Left colon (tissue), 2 donors: ENCODE measurements around the gene EEF2. TPM values are rescaled to one million over a fixed set of nuclear protein-coding genes. Genes with fewer than 3 reads are reported as not detected.
A peak's percentile ranks its signal among the peaks of the same experiment; 100 is the strongest.
"Not testable (repeated sequence)": the region's sequence is repeated elsewhere in the genome, so short reads cannot be mapped to it uniquely, and the experiment has no call there.

Source experiments
- ATAC-seq: fragments of 200-7000 bp; cut with Tn5 transposase; one replicate; pipeline ENCODE4 v1.9.1; 2020; ENCODE audit warnings: mild to moderate bottlenecking, moderate library complexity
- DNase-seq, 2 donors: peaks; one replicate each; pipeline ENCODE4 v3.0.0-alpha.2; 2020
- intact Hi-C, 2 donors: fragments of 100-400 bp; cut with DNase I in 1 of 2; cut with micrococcal nuclease in 1 of 2; formaldehyde crosslinking; loops; one replicate each; pipeline versions ENCODE4 v1.11.2 to v1.14.0; 2022; cut with DNase I, micrococcal nuclease
- total RNA-seq, 2 donors: library from RNA; stranded (reverse); fragmentation: NEBNext Ultra II Directional; extraction: Animal tissue kit (Norgen Biotek cat#: 25700); gene quantifications; one replicate each; pipeline ENCODE4 v1.2.1, GENCODE V29; 2021
- donor health status: DM: no; HTN: no; CAD: no.
- donor health status: DM: yes; HTN: yes; CAD: no.

Gene EEF2
- total RNA-seq, 2 donors from 2014 or later: 1,955 to 2,053 TPM

GRCh38 chr19:4016903-4017638 lies 31.8 kb upstream of the EEF2 start:
- intact Hi-C loops: no loop called here
- DNase-seq (no peak), ATAC-seq (no peak)

- ATAC-seq: no peak
- intact Hi-C loops: no loop called here
- no peak for DNase-seq
Observed at GRCh38 chr19:4016486-4016885, 31.2 kb upstream of the EEF2 start.

GRCh38 chr19:4015705-4016402 lies 30.6 kb upstream of the EEF2 start:
- no peak for ATAC-seq
- intact Hi-C loops: no loop called here
- no peak for DNase-seq

GRCh38 chr19:4014541-4015491 lies 29.6 kb upstream of the EEF2 start:
- DNase-seq (no peak), ATAC-seq (peak; percentile 21)
- intact Hi-C loops: no loop called here

GRCh38 chr19:4013886-4014540 lies 28.8 kb upstream of the EEF2 start:
- DNase-seq (no peak), ATAC-seq (no peak)

GRCh38 chr19:4012975-4013634 lies 27.8 kb upstream of the EEF2 start:
- ATAC-seq (no peak), DNase-seq (no peak)
- intact Hi-C loops: no loop called here

More at GRCh38 chr19:4013886-4014540, 28.8 kb upstream of the EEF2 start:
- intact Hi-C loops: no loop called here

- ATAC-seq: peak; percentile 40
- DNase-seq: peak; percentile 54 to 56
- intact Hi-C loops: no loop called here
Observed at GRCh38 chr19:4012092-4012974, 27.1 kb upstream of the EEF2 start.

GRCh38 chr19:4011430-4011829 lies 26.2 kb upstream of the EEF2 start:
- ATAC-seq, DNase-seq, intact Hi-C loops: not testable (repeated sequence)

GRCh38 chr19:4010808-4011110 lies 25.5 kb upstream of the EEF2 start:
- intact Hi-C loops: no loop called here
- no peak for ATAC-seq

GRCh38 chr19:4009990-4010807 lies 24.9 kb upstream of the EEF2 start:
- no peak for DNase-seq
- no peak for ATAC-seq
- intact Hi-C loops: no loop called here

More at GRCh38 chr19:4010808-4011110, 25.5 kb upstream of the EEF2 start:
- DNase-seq: no peak

GRCh38 chr19:4007836-4008539 lies 22.7 kb upstream of the EEF2 start:
- intact Hi-C loops: no loop called here

GRCh38 chr19:4007021-4007835 lies 22.0 kb upstream of the EEF2 start, which contains the start of gene PIAS4:
Gene PIAS4 (plus strand): TSS chr19:4007736. CDS start chr19:4007761, 25 bp downstream.
- intact Hi-C loops: no loop called here
- peak; percentile 93 to 96 for DNase-seq

More at GRCh38 chr19:4007836-4008539, 22.7 kb upstream of the EEF2 start:
- ATAC-seq (peak; percentile 1), DNase-seq (peak; percentile 53 to 59)

GRCh38 chr19:4005436-4005835 lies 20.2 kb upstream of the EEF2 start:
- DNase-seq, intact Hi-C loops, ATAC-seq: not testable (repeated sequence)

More at GRCh38 chr19:4007021-4007835, 22.0 kb upstream of the EEF2 start, which contains the start of gene PIAS4:
- peak; percentile 91 for ATAC-seq

- intact Hi-C loops, ATAC-seq, DNase-seq: not testable (repeated sequence)
Observed at GRCh38 chr19:4000798-4001197, 15.5 kb upstream of the EEF2 start.
